Panc1 (cell line): ENCODE results near the gene DIAPH2.

Experiments used
- CTCF ChIP-seq: fragments of 450-650 bp; IDR thresholded peaks from 2 replicates; pipeline ENCODE4 v1.5.1; 2017; ENCODE audit warnings: mild to moderate bottlenecking
- REST ChIP-seq, 2 experiments: IDR thresholded peaks; 2 replicates each; pipeline ENCODE4 v1.6.1; 2011 to 2012; ENCODE audit warnings: low read depth in 2 of 2, control low read depth in 1 of 2, low read length in 1 of 2, mild to moderate bottlenecking in 1 of 2, moderate library complexity in 1 of 2; ENCODE audit not compliant: insufficient read depth in 1 of 2

- TF ChIP-seq CTCF (no peak), REST (IDR thresholded peaks at IDR 0.05; ENCODE audit: insufficient read depth in 1 of 2, low read depth in 2 of 2, low read length in 1 of 2) (no peak)
Observed at GRCh38 chrX:97431281-97431680, 746.6 kb downstream of the DIAPH2 start.
